Gastroesophageal sphincter (tissue), 3 donors: Measurements from ENCODE around the gene P2RY13.

Source experiments
- EP300 ChIP-seq: sonication (generic); formaldehyde crosslinking; IDR thresholded peaks from one replicate; pipeline ENCODE4 v1.6.1; 2017; ENCODE audit warnings: antibody characterized with exemption, mild to moderate bottlenecking
- POLR2A ChIP-seq, 2 donors: fragments of 450-650 bp; IDR thresholded peaks; one replicate each; pipeline ENCODE4 v1.6.1; 2017; ENCODE audit warnings: antibody characterized with exemption in 2 of 2, mild to moderate bottlenecking in 2 of 2, moderate library complexity in 1 of 2
- POLR2AphosphoS5 ChIP-seq: sonication (generic); formaldehyde crosslinking; IDR thresholded peaks from one replicate; pipeline ENCODE4 v1.6.1; 2017; ENCODE audit warnings: antibody characterized with exemption
- TF ChIP-seq, protein P1 (sequence below), 4 experiments: fragments of 200-600 bp in 2 of 4; fragments of 450-650 bp in 2 of 4; sonication (generic) in 1 of 4; IDR thresholded peaks; one replicate each; pipeline ENCODE4 v1.5.1; 2017 to 2019; ENCODE audit warnings: antibody characterized with exemption in 4 of 4, mild to moderate bottlenecking in 2 of 4, moderate library complexity in 2 of 4

DNA sequence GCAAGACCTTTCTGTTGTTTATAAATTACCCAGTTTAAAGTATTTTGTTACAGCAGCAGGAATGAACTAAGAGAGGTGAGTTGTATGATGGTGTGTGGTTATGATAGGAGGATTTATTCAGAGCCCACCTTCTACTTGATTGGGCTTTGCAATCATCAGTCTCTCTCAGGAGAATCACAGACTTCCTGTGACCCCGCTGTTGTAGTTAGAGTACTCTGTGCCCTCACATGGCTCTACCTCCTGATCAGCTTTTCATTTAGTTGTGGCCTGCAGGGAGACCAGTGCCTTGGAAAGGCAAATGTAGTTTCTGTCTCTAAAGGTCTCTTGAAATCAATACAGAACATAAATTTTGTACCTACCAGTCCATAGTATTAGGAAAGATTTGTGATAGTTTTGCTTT, 43.4 kb downstream of the P2RY13 start:
- TF ChIP-seq, protein P1, sequence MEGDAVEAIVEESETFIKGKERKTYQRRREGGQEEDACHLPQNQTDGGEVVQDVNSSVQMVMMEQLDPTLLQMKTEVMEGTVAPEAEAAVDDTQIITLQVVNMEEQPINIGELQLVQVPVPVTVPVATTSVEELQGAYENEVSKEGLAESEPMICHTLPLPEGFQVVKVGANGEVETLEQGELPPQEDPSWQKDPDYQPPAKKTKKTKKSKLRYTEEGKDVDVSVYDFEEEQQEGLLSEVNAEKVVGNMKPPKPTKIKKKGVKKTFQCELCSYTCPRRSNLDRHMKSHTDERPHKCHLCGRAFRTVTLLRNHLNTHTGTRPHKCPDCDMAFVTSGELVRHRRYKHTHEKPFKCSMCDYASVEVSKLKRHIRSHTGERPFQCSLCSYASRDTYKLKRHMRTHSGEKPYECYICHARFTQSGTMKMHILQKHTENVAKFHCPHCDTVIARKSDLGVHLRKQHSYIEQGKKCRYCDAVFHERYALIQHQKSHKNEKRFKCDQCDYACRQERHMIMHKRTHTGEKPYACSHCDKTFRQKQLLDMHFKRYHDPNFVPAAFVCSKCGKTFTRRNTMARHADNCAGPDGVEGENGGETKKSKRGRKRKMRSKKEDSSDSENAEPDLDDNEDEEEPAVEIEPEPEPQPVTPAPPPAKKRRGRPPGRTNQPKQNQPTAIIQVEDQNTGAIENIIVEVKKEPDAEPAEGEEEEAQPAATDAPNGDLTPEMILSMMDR (IDR thresholded peaks at IDR 0.05): no peak
- TF ChIP-seq POLR2AphosphoS5 (no peak), EP300 (no peak), POLR2A (IDR thresholded peaks at IDR 0.05) (no peak)
